ENCODE data around the gene FOXO3. TPM values are rescaled to one million over a fixed set of nuclear protein-coding genes. Genes with fewer than 3 reads are reported as not detected.

Gene FOXO3
- total RNA-seq, 1 experiment from 2014 or later, result 22.1 TPM

DNA sequence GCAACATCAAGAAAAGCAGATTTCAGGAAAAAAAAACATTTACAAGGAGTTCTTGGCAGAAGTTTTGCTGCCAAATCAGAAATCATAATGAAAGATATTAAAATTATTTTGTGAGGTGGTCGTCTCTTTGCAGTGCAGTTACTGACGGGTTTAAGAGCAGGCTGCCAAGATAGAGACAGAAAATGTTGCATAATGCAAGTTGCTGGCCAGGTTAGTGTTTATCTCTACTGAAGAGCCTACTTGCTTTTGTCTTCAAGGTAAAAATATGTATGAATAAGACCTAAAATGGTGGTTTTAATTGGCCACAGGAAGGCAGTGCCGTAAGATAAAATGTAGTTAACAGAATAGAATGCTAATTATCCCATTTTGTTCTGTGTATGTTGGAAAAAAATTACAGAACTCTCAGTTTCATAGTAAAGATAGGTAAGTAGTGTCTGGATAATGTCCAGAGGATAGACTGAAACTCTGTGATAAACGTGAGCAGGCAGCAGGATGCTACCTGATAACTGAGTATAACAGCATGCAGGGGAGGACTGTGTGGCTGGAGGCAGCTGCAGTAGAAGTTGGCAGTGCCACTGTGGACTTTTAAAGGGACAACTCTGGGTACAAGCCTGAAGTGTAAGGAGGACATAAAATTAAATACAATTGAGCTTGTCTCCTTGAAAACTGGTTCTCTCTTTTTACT, 13.9 kb downstream of the FOXO3 start:
- no peak for DNase-seq
- Histone ChIP-seq H3K79me2 (ENCODE audit: insufficient read depth, low read length) (peaks cover 5% of the 10 kb centered on the region; the same call in 1 of the 2 replicates), H2BK120ac (ENCODE audit: low read depth, low read length, poor library complexity, severe bottlenecking) (no peak overlapping the region), H3K18ac (ENCODE audit: insufficient read length, low read depth, low read length) (no peak overlapping the region), H4K20me1 (ENCODE audit: control insufficient read depth, insufficient read depth, insufficient read length) (no peaks in the 10 kb centered on the region), H3K56ac (ENCODE audit: insufficient read length, low read depth, low read length) (no peak overlapping the region), H4K8ac (replicated peaks; ENCODE audit: insufficient read length, low read depth, low read length) (no peak overlapping the region), H3K14ac (ENCODE audit: insufficient read depth, low read length) (no peak overlapping the region), H2BK12ac (ENCODE audit: insufficient read length, low read depth, low read length) (no peak overlapping the region), H2BK5ac (ENCODE audit: insufficient read length, low read length) (no peak overlapping the region), H3K4me2 (ENCODE audit: insufficient read depth, insufficient read length, low read length) (no peak overlapping the region), H3K9me3 (ENCODE audit: control insufficient read depth, low read depth, low read length) (no peaks in the 10 kb centered on the region), H2BK15ac (ENCODE audit: low read depth, low read length) (no peak overlapping the region), H3K79me1 (ENCODE audit: insufficient read depth, low read depth, low read length, poor library complexity, severe bottlenecking) (peaks cover under 1% of the 10 kb centered on the region), H3K4me1 (ENCODE audit: insufficient read depth, low read length) (no peaks in the 10 kb centered on the region), H4K5ac (ENCODE audit: insufficient read length, low read depth, low read length) (no peak overlapping the region), H4K91ac (ENCODE audit: insufficient read length, low read depth, low read length) (no peak overlapping the region), H3T11ph (ENCODE audit: low read length) (no peak overlapping the region), H3K4ac (ENCODE audit: low read depth, low read length) (no peak overlapping the region), H3K9ac (ENCODE audit: extremely low read depth, insufficient read length, low read length) (no peak overlapping the region), H3K27me3 (ENCODE audit: insufficient read depth, low read length) (no peaks in the 10 kb centered on the region), H2AFZ (ENCODE audit: low read length) (no peak overlapping the region), H3K27ac (ENCODE audit: insufficient read length, low read depth, low read length) (no peak overlapping the region), H2AK5ac (ENCODE audit: insufficient read length, low read length) (no peak overlapping the region), H2BK20ac (ENCODE audit: low read depth, low read length, poor library complexity, severe bottlenecking) (no peak overlapping the region), H3K23me2 (ENCODE audit: insufficient read length, low read depth, low read length, poor library complexity, severe bottlenecking) (no peaks in the 10 kb centered on the region), H3K23ac (ENCODE audit: insufficient read length, low read depth, low read length) (no peak overlapping the region)
- H3K4me1 Mint-ChIP-seq, result peaks cover 0 to 3% of the 10 kb centered on the region in 2 experiments; a peak in 1 of 4 replicates
- H3K9me3 Mint-ChIP-seq, result no peaks in the 10 kb centered on the region
- H3K27ac Mint-ChIP-seq, result no peak overlapping the region
- WGBS (ENCODE audit: extremely low coverage, insufficient read length, low lambda C conversion rate), result no CpG with 5 or more reads among the region's 4 CpGs
- no peak overlapping the region for H3K4me3 Mint-ChIP-seq
- H3K36me3 Mint-ChIP-seq (ENCODE audit: insufficient read depth in 1 of 3, low read depth in 3 of 3), result peaks cover 13 to 18% (median 15%) of the 10 kb centered on the region in 3 experiments; a peak in 6 of 7 replicates
- no peaks in the 10 kb centered on the region for H3K27me3 Mint-ChIP-seq (ENCODE audit: low read depth)
- TF ChIP-seq CTCF (conservative IDR thresholded peaks at IDR 0.05), result no peak
